Inferior parietal cortex (tissue), 1 donor: ENCODE measurements around the gene EHHADH.

Experiments used
- DNase-seq: peaks from one replicate; pipeline ENCODE4 v3.0.0-alpha.2; 2016; ENCODE audit errors: extremely low spot score

EHHADH gene

DNA sequence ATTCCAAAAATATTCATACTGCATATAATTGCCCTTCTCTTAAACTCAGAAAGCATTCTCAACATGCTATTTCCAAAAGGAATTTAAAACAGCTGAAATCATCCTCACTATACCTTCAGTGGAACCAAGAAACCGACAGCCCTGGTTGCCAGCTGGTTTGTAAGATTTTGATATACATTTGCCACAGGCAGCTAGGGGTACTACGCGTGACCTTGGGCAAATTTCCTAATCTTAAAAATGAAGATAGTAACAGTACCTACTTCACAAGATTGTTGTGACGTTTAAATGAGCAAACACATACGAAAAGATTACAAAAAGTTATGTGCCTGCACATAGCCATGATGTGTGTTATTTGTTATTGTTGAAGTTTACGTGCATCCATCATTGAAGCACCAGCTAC lies 108.3 kb downstream of the EHHADH start:
- no peak for DNase-seq

DNA sequence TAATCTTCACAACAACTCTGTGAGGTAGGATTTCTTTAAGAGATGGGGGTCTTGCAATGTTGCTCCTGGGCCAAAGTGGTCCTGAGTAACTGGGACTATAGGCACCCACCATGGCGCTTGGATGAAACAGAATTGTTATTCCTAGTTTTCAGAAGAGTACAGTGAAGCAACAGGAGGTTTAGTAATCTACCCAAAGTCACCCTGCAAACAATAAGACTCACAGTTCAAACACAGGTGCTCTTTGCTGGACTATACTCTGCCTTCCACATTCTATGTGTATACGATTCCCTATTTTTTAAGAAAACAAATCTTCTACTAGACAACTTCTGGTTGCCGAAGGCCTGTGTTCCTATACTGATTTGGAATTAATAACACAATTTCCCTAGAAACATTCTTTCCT lies 109.1 kb downstream of the EHHADH start:
- no peak for DNase-seq
